ENCODE results near the gene NINJ2.

The NINJ2 gene

DNA sequence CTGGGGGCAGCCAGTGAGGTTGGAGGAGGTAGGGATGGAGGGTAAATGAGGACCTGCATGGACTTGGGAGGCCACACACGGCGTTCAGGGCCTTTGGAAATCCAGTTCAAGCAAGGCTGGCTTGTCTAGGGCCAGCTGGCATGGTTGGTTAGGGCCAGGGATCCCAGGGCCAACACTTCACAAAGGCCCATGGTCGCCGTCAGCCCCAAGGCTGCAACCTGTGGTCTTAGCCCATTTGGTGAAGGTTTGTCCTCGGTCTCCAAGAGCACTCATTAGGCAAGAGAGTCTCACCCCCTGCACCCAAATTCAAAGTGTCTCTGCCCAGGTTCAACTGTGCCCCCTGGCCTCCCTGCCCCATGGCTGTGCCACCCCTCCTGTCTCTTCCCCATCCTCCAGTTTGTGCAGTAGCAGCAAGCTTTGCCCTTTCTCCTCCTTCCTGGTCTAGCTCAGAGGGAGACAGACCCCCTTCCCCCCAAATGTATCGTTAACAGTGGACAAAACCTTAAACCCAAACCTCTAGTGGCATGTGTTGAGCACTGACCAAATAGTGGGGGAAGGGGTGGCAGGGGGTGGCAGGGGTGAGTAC lies 94.1 kb downstream of the NINJ2 start:
- no peak for DNase-seq

- no peak for DNase-seq
Observed at GRCh38 chr12:568486-568885, 94.8 kb downstream of the NINJ2 start.

- DNase-seq: no peak
Observed at GRCh38 chr12:565589-566105, 97.6 kb downstream of the NINJ2 start.

DNA sequence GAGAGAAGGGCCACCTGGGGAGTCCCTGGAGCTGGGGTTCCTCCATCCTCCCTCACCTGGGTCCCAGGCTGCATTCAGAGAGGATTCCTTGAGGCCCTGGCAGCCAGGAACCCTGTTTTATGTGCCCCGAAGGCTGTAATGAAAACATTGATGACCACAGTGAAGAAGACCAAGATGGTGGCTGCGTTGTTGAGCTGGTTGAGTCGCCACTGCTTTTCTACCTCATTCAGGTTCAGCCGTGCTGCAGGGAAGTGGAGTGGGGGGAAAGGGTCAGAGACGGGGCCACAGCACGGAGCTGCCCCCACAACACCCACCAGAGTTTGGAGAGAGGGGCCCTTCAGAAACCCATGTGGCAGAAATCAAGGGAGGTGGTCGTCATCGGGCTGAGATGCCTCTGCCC lies 98.1 kb downstream of the NINJ2 start:
- DNase-seq: no peak

- DNase-seq: no peak
Observed at GRCh38 chr12:563787-564298, 99.4 kb downstream of the NINJ2 start.

DNA sequence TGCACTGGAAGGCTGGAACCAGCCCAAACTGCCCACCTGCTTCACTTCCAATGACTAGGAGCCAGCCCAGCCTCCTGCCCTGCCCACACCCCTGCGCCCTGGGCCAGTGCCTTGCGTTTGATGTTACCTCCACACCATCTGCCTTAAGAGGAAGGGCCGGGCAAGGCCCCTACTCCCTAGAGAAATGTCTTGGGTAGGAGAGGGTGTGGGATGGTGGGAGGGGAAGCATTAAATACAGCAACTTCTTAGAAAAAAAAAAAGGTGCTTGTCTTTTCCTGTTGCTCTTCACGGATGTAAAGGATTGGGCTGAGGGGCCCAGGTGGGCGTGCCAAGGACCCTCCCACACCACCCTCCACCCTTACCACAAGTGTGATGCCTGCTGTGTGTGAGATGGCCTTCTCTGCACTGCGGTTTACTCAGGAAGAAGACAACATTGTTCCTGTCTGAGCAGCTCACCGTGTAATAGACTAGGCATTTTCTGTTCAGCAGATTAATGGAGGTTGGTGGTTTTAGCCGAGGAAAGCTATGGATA lies 99.9 kb downstream of the NINJ2 start:
- DNase-seq: peak in 1 of 2 donors; percentile 25

GRCh38 chr12:562634-563033 lies 100.6 kb downstream of the NINJ2 start:
- DNase-seq: no peak

DNA sequence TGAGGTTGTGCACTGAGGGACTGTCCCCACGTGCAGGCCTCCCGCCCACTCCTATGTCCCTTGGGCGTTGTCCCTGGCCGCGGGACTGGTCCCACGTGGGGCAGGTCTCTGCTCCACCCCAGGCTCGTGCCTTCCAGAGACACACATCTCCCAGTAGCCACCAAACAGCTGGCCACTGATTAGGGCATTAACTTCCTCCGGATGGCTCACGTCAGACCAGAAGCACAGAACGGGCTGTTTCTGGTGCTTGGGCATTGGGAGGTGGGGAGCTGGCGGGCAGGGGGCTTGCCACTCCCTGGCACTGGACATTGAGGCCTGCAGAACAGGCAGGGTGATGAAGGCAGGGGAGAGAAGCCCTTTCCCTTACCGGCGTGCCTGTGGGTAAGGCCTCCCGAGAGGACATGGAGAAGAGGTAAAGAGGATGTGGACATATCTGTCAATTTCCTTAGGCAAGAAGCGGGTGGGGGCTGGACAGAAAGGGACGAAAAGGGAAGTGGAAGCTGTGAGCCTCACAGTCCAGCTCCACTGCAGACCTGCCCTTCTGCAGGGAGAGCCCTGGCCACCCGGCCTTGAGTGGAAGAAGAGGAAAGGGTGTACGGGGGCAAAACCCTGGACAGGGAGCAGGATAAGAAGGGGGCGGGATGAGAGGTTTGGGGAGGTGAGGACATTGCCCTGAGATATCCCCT lies 101.2 kb downstream of the NINJ2 start:
- peak; percentile 93 to 95 for DNase-seq

- DNase-seq: no peak
Observed at GRCh38 chr12:561391-561705, 101.9 kb downstream of the NINJ2 start.

DNA sequence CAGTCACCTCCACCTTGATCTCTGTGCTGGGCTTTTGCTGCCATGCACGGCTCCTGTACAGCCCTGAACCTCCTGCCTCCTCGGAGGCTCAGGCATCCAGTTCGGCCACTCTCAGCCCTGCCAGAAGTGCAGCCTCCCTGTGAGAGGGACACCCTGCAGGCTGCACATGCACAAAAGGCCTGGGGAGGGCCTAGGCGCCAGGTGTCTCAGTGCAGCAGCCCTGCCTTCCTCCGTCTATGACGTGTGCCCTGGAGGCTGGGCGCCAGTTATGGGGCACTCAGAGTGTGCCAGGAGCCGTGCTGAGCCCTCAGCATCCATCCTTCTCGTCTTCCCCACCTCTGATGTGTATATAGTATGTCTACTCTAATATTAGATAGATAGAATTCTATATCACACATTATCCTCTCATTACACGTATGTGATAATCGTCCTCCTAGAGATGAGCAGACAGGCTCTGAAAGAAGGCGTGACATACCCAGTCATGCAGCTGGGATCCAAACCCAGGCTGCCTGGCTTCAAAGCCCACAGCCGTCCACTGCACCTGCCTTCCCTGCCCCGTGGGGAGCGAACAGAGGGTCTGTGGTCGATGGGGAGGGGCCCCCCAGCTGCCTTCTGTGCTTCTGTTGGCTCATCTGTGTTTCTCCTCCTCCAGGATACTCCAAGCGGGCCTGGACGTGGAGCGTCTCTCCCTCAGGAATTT lies 102.4 kb downstream of the NINJ2 start:
- DNase-seq: no peak

- peak; percentile 55 to 67 for DNase-seq
Observed at GRCh38 chr12:559906-560455, 103.3 kb downstream of the NINJ2 start.

- no peak for DNase-seq
Observed at GRCh38 chr12:559208-559905, 103.9 kb downstream of the NINJ2 start.

- no peak for DNase-seq
Observed at GRCh38 chr12:558580-558979, 104.7 kb downstream of the NINJ2 start.

DNA sequence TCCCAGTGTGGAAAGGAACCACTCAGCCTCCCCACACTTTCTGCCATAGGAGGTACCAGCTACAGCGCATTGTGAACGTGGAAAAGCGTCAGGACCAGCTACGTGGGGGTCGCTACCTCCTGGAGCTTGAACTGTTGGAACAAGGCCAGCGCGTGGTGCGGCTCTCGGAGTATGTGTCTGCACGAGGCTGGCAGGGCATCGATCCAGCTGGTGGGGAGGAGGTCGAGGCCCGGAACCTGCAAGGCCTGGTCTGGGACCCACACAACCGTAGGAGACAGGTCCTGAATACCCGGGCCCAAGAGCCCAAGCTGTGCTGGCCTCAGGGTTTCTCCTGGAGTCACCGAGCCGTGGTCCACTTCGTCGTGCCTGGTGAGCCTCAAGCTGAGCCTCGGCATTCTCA lies 106.7 kb downstream of the NINJ2 start:
- DNase-seq: no peak

GRCh38 chr12:554001-554285 lies 109.3 kb downstream of the NINJ2 start:
- DNase-seq: no peak

GRCh38 chr12:553216-554000 lies 109.8 kb downstream of the NINJ2 start:
- DNase-seq: no peak

GRCh38 chr12:552466-552865 lies 110.8 kb downstream of the NINJ2 start:
- no peak for DNase-seq

DNA sequence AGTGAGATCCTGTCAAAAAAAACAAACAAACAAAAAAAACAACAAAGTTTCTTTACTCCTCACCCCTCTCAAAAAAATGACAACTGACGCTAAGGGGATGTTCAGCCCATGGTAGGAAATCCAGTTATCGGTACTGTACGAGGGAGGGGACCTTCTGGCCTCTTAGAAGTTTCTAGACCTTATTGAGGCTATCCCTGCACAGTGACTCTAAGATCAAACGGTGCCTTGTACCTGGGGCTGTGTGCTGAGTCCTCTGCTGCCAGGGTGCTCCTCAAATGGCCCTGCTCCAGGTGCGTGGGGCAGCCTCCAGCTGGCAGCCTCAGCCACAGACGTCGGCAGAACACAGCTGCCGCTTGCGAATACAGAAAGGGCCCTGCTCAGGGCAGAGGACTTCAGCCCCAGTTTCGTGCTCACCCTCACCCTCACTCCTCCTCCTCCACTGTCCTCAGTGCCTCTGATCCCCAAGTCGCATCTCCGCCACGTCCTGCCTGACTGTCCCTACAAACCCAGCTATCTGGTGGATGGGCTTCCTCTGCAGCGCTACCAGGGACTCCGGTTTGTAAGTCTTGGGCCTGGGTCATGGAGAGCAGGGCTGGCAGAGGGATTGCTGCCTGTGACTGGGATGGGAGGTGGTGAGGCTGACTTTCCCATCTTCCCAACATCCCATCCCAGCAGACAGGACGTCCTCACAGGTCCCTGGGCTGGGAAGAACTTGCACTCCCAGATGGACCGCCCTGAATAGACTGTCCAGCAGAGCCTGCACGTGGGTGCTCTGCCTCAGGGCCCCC lies 112.6 kb downstream of the NINJ2 start:
- no peak for DNase-seq

DNA sequence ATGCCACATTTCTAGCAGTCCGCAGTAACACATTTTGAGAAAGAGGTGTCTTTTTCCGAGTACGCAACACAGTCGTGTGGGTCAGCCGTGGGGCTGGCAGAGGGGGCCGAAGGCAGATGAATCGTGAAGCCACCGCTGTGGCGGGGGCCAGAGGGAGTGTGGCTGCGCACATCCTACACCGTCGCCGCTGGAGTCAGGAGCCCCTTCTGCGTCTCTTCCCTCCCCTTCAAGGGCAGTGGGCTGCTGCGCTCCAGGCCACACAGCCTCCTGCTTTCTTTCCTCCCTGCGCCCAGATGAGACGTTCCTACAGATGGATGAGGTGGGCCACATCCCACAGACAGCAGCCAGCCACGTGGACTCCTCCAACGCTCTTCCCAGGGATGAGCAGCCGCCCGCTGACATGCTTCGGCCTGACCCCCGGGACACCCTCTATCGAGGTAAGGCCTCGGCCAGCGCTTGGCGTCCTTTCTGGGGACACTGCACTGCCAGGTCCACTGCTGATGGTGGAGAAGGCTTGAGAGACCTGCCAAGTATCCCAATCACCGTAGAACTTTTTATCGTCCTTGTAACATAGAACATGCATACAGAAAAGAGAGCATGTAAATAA lies 113.7 kb downstream of the NINJ2 start:
- DNase-seq: no peak

DNA sequence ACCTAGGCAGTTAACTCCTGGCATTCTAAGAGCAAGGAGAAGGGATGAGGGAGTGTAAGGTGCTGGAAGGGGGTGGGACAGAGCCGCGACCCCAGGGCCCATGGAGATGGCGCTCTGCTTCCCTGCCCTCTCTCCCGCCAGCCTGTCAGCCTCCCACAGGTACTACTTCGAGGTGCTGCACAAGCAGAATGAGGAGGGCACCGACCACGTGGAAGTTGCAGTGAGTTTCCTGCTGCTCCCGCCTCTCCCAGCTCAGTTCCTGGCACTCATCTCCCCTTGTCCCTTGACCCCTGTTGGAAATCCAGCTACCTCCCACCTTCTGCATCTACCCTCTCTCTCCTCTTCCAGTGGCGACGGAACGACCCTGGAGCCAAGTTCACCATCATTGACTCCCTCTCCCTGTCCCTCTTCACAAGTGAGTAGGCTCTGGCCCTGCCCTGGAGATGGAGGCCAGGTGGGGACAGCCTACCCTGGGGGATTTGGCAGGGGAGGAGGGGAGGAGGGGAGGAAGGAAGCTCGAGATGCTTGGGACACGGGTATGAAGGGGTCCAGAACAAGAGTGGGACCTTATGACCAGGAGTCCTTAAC lies 115.3 kb downstream of the NINJ2 start:
- no peak for DNase-seq

Measured in inflammatory macrophage (primary cell).